Parathyroid adenoma (tissue), 2 donors: ENCODE results near the gene CEP350.
"Not testable (repeated sequence)": the region's sequence is repeated elsewhere in the genome, so short reads cannot be mapped to it uniquely, and the experiment has no call there.

Source experiments
- H2AFZ ChIP-seq: fragments of 300-600 bp; sonication (generic); one replicate; pipeline ENCODE4 v1.7.0; 2017; ENCODE audit warnings: antibody characterized with exemption, mild to moderate bottlenecking
- H3K27ac ChIP-seq: fragments of 300-600 bp; sonication (generic); one replicate; pipeline ENCODE4 v1.7.0; 2017
- H3K27me3 ChIP-seq: fragments of 300-600 bp; sonication (generic); one replicate; pipeline ENCODE4 v1.7.0; 2017; ENCODE audit warnings: low read length; ENCODE audit not compliant: control insufficient read depth, insufficient read depth
- H3K36me3 ChIP-seq: fragments of 300-600 bp; sonication (generic); one replicate; pipeline ENCODE4 v1.7.0; 2017; ENCODE audit warnings: low read length; ENCODE audit not compliant: control insufficient read depth, insufficient read depth
- H3K4me1 ChIP-seq: fragments of 300-600 bp; sonication (generic); one replicate; pipeline ENCODE4 v1.7.0; 2017; ENCODE audit warnings: control low read depth
- H3K4me2 ChIP-seq: fragments of 300-600 bp; sonication (generic); one replicate; pipeline ENCODE4 v1.7.0; 2017; ENCODE audit warnings: low read length
- H3K4me3 ChIP-seq: fragments of 300-600 bp; sonication (generic); one replicate; pipeline ENCODE4 v1.7.0; 2017; ENCODE audit warnings: low read depth, low read length
- H3K79me2 ChIP-seq: fragments of 300-600 bp; sonication (generic); one replicate; pipeline ENCODE4 v1.7.0; 2017; ENCODE audit warnings: control low read depth
- H3K9ac ChIP-seq: fragments of 300-600 bp; sonication (generic); one replicate; pipeline ENCODE4 v1.7.0; 2017; ENCODE audit warnings: mild to moderate bottlenecking
- H3K9me3 ChIP-seq: fragments of 300-600 bp; sonication (generic); one replicate; pipeline ENCODE4 v1.7.0; 2017; ENCODE audit warnings: low read length; ENCODE audit not compliant: control insufficient read depth
- TF ChIP-seq, protein P1 (sequence below): fragments of 300-600 bp; sonication (generic); IDR thresholded peaks from one replicate; pipeline ENCODE4 v1.7.0; 2017; ENCODE audit warnings: antibody characterized with exemption, mild to moderate bottlenecking
- donor health status: primary hyperparathyroidism.

Gene CEP350

DNA sequence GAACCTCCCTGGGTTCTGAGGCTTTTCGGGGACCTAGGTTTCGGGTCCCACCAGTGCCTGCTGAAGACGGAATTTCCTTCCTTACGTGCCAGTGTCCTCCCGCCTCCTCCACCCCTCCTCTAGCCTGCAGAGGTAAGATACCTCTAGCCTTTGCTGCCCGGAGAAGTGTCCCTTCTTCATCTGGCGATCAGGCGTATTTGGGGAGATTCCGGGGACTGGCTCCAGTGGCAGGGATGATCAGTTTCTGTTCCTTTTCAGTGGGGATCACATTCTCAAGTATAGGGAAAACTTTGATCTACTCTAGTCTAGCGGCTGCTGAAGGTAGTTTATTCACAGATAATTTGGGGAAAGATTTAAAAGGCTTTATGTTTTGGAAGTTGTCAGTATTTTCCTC is 674 bp downstream of the CEP350 start:
- Histone ChIP-seq H2AFZ (peak overlapping the region; percentile 96), H3K79me2 (peaks cover 6% of the 10 kb centered on the region), H3K9me3 (no peaks in the 10 kb centered on the region), H3K27me3 (no peaks in the 10 kb centered on the region), H3K4me2 (peak overlapping the region; percentile 66), H3K36me3 (no peaks in the 10 kb centered on the region), H3K27ac (peak overlapping the region; percentile 90), H3K4me1 (peaks cover 6% of the 10 kb centered on the region), H3K9ac (peak overlapping the region; percentile 81), H3K4me3 (peak overlapping the region; percentile 98)
- TF ChIP-seq, protein P1, sequence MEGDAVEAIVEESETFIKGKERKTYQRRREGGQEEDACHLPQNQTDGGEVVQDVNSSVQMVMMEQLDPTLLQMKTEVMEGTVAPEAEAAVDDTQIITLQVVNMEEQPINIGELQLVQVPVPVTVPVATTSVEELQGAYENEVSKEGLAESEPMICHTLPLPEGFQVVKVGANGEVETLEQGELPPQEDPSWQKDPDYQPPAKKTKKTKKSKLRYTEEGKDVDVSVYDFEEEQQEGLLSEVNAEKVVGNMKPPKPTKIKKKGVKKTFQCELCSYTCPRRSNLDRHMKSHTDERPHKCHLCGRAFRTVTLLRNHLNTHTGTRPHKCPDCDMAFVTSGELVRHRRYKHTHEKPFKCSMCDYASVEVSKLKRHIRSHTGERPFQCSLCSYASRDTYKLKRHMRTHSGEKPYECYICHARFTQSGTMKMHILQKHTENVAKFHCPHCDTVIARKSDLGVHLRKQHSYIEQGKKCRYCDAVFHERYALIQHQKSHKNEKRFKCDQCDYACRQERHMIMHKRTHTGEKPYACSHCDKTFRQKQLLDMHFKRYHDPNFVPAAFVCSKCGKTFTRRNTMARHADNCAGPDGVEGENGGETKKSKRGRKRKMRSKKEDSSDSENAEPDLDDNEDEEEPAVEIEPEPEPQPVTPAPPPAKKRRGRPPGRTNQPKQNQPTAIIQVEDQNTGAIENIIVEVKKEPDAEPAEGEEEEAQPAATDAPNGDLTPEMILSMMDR, result no peak

DNA sequence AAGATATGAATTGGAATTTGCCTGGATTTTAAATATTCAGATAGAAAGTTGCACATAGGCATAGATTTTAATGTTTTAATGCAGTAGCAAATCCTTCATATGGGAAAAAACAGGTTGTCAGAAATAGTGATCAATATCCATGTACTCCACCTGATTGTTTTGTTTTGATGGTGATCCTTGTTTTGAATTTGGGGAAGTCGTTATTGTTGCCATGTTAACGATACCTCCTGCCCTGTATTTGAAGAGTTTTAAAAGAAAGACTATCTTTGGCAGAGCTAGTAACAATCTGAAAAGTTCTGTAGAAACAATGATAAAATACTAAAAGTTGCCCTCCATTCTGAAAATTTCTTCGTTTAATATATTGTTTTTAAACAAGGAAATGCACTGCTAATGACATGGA is 1.1 kb downstream of the CEP350 start:
- no peaks in the 10 kb centered on the region for H3K36me3 ChIP-seq
- H3K9me3 ChIP-seq, result no peaks in the 10 kb centered on the region
- H3K4me1 ChIP-seq, result peaks cover 6% of the 10 kb centered on the region
- H3K9ac ChIP-seq, result no peak overlapping the region
- no peak overlapping the region for H3K27ac ChIP-seq
- no peak overlapping the region for H2AFZ ChIP-seq
- H3K27me3 ChIP-seq, result no peaks in the 10 kb centered on the region
- TF ChIP-seq, protein P1, result no peak
- peaks cover 6% of the 10 kb centered on the region for H3K79me2 ChIP-seq
- peak overlapping the region; percentile 66 for H3K4me2 ChIP-seq
- peak overlapping the region; percentile 98 for H3K4me3 ChIP-seq

DNA sequence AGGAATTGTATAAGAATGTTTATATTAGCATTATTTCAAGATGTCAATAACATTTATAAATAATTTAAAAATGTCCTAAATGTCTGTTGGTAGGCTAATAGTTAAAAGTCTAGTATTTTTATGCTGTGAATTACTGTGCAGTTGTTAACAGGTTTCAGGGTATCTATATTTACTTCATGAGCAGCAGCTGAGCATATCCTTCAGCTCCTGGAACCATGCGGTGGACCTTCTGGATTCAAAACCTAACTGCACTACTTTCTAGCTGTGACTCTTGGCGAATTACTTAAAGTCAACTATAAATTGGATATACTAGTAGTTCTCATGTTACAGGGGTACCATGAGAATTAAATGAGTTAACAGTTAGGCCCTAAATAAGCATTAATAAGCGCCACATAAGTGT is 3.7 kb downstream of the CEP350 start:
- no peak overlapping the region for H3K9ac ChIP-seq
- no peak overlapping the region for H3K27ac ChIP-seq
- H3K79me2 ChIP-seq, result peaks cover 14% of the 10 kb centered on the region
- TF ChIP-seq, protein P1, result no peak
- peaks cover 6% of the 10 kb centered on the region for H3K4me1 ChIP-seq
- no peaks in the 10 kb centered on the region for H3K9me3 ChIP-seq
- no peak overlapping the region for H3K4me3 ChIP-seq
- no peak overlapping the region for H2AFZ ChIP-seq
- no peaks in the 10 kb centered on the region for H3K27me3 ChIP-seq
- no peak overlapping the region for H3K4me2 ChIP-seq
- no peaks in the 10 kb centered on the region for H3K36me3 ChIP-seq

- not testable (repeated sequence) for H3K9me3 ChIP-seq, H3K9ac ChIP-seq, H2AFZ ChIP-seq, H3K4me3 ChIP-seq, H3K36me3 ChIP-seq, H3K27me3 ChIP-seq, H3K27ac ChIP-seq, H3K4me2 ChIP-seq, H3K4me1 ChIP-seq
- H3K79me2 ChIP-seq, result peaks cover 11% of the 10 kb centered on the region
Measured at GRCh38 chr1:179962168-179962567, 7.6 kb downstream of the CEP350 start.

DNA sequence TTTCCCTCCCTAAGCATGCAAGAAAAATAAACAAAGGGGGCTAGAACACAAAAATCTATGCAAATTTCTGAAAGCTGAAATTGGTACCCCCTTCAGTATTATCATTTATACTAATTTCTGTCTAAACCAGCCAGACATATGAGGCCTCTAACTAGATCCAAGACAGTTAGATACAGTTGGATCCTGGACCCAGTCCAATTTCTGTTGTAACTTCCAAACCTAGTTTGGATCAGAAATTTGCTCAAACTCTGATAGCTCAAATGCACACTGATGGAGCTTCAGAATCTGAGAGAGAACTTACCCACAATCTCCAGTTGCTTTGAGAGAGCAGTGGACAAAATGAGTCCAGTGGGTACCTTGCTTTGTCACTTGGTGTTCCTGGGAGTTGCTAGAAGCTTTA is 11.9 kb downstream of the CEP350 start:
- Histone ChIP-seq H3K4me2 (peak overlapping the region; percentile 3), H3K4me3 (no peak overlapping the region), H2AFZ (no peak overlapping the region), H3K27ac (no peak overlapping the region), H3K4me1 (peaks cover 9% of the 10 kb centered on the region), H3K36me3 (no peaks in the 10 kb centered on the region), H3K27me3 (no peaks in the 10 kb centered on the region), H3K9me3 (no peaks in the 10 kb centered on the region), H3K79me2 (peaks cover 13% of the 10 kb centered on the region), H3K9ac (no peak overlapping the region)
- TF ChIP-seq, protein P1, result no peak
